A673 (cell line): Measurements from ENCODE around the gene QSOX2. TPM values are rescaled to one million over a fixed set of nuclear protein-coding genes. Genes with fewer than 3 reads are reported as not detected.
A peak's percentile ranks its signal among the peaks of the same experiment; 100 is the strongest.

Experiments used
- BruUV-seq: library from RNA; stranded (reverse); fragments of 400-500 nt; replicated peaks from 2 replicates; lab custom pipeline; 2021; lab: Mats Ljungman, UMichigan
- CTCF ChIA-PET: fragments of 300-600 bp; sonication (Branson Sonifier 250); formaldehyde crosslinking; loops from one replicate; lab custom pipeline; 2022; ENCODE audit warnings: antibody characterized with exemption; lab: Charles Lee
- POLR2A ChIA-PET: fragments of 300-600 bp; sonication (Branson Sonifier 250); formaldehyde crosslinking; loops from one replicate; lab custom pipeline; 2022; ENCODE audit warnings: antibody characterized with exemption; ENCODE audit not compliant: low non-redundant PET; lab: Charles Lee
- DNase-seq: peaks from one replicate; pipeline ENCODE4 v3.0.0-alpha.2; 2015; ENCODE audit warnings: low spot score
- H3K27ac ChIP-seq: fragments of 200-600 bp; sonication (generic); 2 replicates; pipeline ENCODE4 v1.5.1; 2016; ENCODE audit warnings: mixed run types, low read depth, mild to moderate bottlenecking, mixed read lengths, antibody characterized with exemption, low read length; ENCODE audit not compliant: poor library complexity, severe bottlenecking
- H3K27me3 ChIP-seq: fragments of 200-600 bp; sonication (generic); replicated peaks from 2 replicates; pipeline ENCODE4 v1.6.1; 2017; ENCODE audit warnings: mixed run types, low read depth, mild to moderate bottlenecking, mixed read lengths, antibody characterized with exemption, low read length; ENCODE audit not compliant: insufficient read depth, poor library complexity
- H3K36me3 ChIP-seq: fragments of 200-600 bp; sonication (generic); 2 replicates; pipeline ENCODE4 v1.6.1; 2016; ENCODE audit warnings: mixed run types, mild to moderate bottlenecking, mixed read lengths, antibody characterized with exemption, low read length; ENCODE audit not compliant: insufficient read depth, poor library complexity, severe bottlenecking
- H3K4me1 ChIP-seq: fragments of 200-600 bp; sonication (generic); 2 replicates; pipeline ENCODE4 v1.6.1; 2017; ENCODE audit warnings: mixed run types, mild to moderate bottlenecking, mixed read lengths, antibody characterized with exemption, low read length; ENCODE audit not compliant: insufficient read depth, poor library complexity, severe bottlenecking
- H3K4me3 ChIP-seq: fragments of 200-600 bp; sonication (generic); 2 replicates; pipeline ENCODE4 v1.5.1; 2016; ENCODE audit warnings: low read depth, mixed run types, mild to moderate bottlenecking, mixed read lengths, low read length; ENCODE audit not compliant: poor library complexity, severe bottlenecking
- H3K9me3 ChIP-seq: fragments of 200-600 bp; sonication (generic); 2 replicates; pipeline ENCODE4 v1.6.1; 2016; ENCODE audit warnings: mixed run types, low read depth, mild to moderate bottlenecking, mixed read lengths, antibody characterized with exemption, low read length; ENCODE audit not compliant: poor library complexity, severe bottlenecking
- CTCF ChIP-seq: fragments of 300-800, 200-600 bp; sonication (generic); conservative IDR thresholded peaks from 2 replicates; pipeline ENCODE4 v1.5.1; 2017; ENCODE audit warnings: low read depth, mild to moderate bottlenecking, antibody characterized with exemption, low read length, moderate library complexity, mixed read lengths
- EZH2 ChIP-seq: fragments of 200-600 bp; sonication (generic); IDR thresholded peaks from 2 replicates; pipeline ENCODE4 v1.6.1; 2017; ENCODE audit warnings: borderline replicate concordance, low read depth, mild to moderate bottlenecking, mixed read lengths, antibody characterized with exemption, low read length; ENCODE audit not compliant: poor library complexity, severe bottlenecking
- intact Hi-C: fragments of 100-400 bp; cut with micrococcal nuclease; formaldehyde crosslinking; loops from one replicate; pipeline ENCODE4 v1.10.0; 2022; ENCODE audit not compliant: unreplicated experiment
- total RNA-seq: library from RNA; stranded (reverse); gene quantifications from 2 replicates; pipeline ENCODE4 v1.2.3, GENCODE V29; 2021

QSOX2 gene
- total RNA-seq, 1 experiment from 2014 or later: 43.7 TPM

GRCh38 chr9:136284311-136284710 is 38.7 kb upstream of the QSOX2 start:
- DNase-seq: no peak
- H3K27ac ChIP-seq: no peak overlapping the region
- intact Hi-C loops: loop anchor here (5.0 kb wide), 1 partner anchor 682 kb away; no protein-coding TSS in a partner anchor
- no TSS peak for BruUV-seq
- H3K36me3 ChIP-seq: no peaks in the 10 kb centered on the region
- peaks cover 5% of the 10 kb centered on the region for H3K4me1 ChIP-seq
- no peak overlapping the region for H3K4me3 ChIP-seq
- no peaks in the 10 kb centered on the region for H3K9me3 ChIP-seq
- POLR2A ChIA-PET: no interaction called here
- CTCF ChIA-PET: interaction anchor here (1.8 kb wide), 1 partner anchor 114 kb away, joined by 3 read pairs; no protein-coding TSS in a partner anchor
- TF ChIP-seq CTCF (no peak), EZH2 (no peak)
- no peaks in the 10 kb centered on the region for H3K27me3 ChIP-seq

GRCh38 chr9:136283291-136284235 is 38.0 kb upstream of the QSOX2 start:
- Histone ChIP-seq H3K4me3 (no peak overlapping the region), H3K27me3 (no peaks in the 10 kb centered on the region), H3K9me3 (no peaks in the 10 kb centered on the region), H3K36me3 (no peaks in the 10 kb centered on the region), H3K27ac (no peak overlapping the region), H3K4me1 (peaks cover 5% of the 10 kb centered on the region)
- POLR2A ChIA-PET: no interaction called here
- CTCF ChIA-PET: interaction anchor here (1.8 kb wide), 1 partner anchor 113 kb away, joined by 3 read pairs; no protein-coding TSS in a partner anchor
- TF ChIP-seq EZH2 (no peak), CTCF (peak; percentile 92)
- peak; percentile 80 for DNase-seq
- intact Hi-C loops: loop anchor here (1.0 to 5.0 kb wide), 2 partner anchors 113 to 681 kb away; no protein-coding TSS in a partner anchor
- no TSS peak for BruUV-seq

GRCh38 chr9:136282272-136282861 is 36.8 kb upstream of the QSOX2 start:
- Histone ChIP-seq H3K4me1 (peaks cover 5% of the 10 kb centered on the region), H3K4me3 (no peak overlapping the region), H3K9me3 (no peaks in the 10 kb centered on the region), H3K27me3 (no peaks in the 10 kb centered on the region), H3K27ac (no peak overlapping the region), H3K36me3 (no peaks in the 10 kb centered on the region)
- DNase-seq: no peak
- intact Hi-C loops: loop anchor here (5.0 kb wide), 1 partner anchor 680 kb away; no protein-coding TSS in a partner anchor
- POLR2A ChIA-PET: no interaction called here
- CTCF ChIA-PET: no interaction called here
- BruUV-seq: no TSS peak
- TF ChIP-seq EZH2 (no peak), CTCF (no peak)
